T-helper 2 cell treated with Interferon-gamma antibody and Interleukin-4, amounts not matched to agents 5 μg/mL and 100 μg/mL, for 36 hours (primary cell): ENCODE results near the gene TBRG4.

Source experiments
- DNase-seq: peaks from one replicate; pipeline ENCODE4 v3.0.0; 2021; ENCODE audit warnings: low spot score
- H3K27ac Mint-ChIP-seq: one replicate; pipeline ENCODE4 v1.8.0; 2021; ENCODE audit warnings: mild to moderate bottlenecking, mixed read lengths
- H3K27me3 Mint-ChIP-seq: one replicate; pipeline ENCODE4 v1.8.0; 2021; ENCODE audit warnings: low read depth, mixed read lengths
- H3K36me3 Mint-ChIP-seq: one replicate; pipeline ENCODE4 v1.8.0; 2021; ENCODE audit warnings: low read depth, mixed read lengths
- H3K4me1 Mint-ChIP-seq: one replicate; pipeline ENCODE4 v1.8.0; 2021; ENCODE audit warnings: low read depth, mixed read lengths
- H3K4me3 Mint-ChIP-seq: one replicate; pipeline ENCODE4 v1.8.0; 2022; ENCODE audit warnings: mild to moderate bottlenecking, moderate library complexity, mixed read lengths
- H3K9me3 Mint-ChIP-seq: one replicate; pipeline ENCODE4 v1.8.0; 2021; ENCODE audit warnings: mixed read lengths

TBRG4 gene

GRCh38 chr7:45151131-45151684 is 39.7 kb upstream of the TBRG4 start:
- no peak for DNase-seq
- Mint-ChIP-seq H3K4me1 (no peaks in the 10 kb centered on the region), H3K9me3 (no peaks in the 10 kb centered on the region), H3K36me3 (no peaks in the 10 kb centered on the region), H3K27ac (no peak overlapping the region), H3K4me3 (no peak overlapping the region), H3K27me3 (peaks cover 15% of the 10 kb centered on the region)

- peaks cover 13% of the 10 kb centered on the region for H3K27me3 Mint-ChIP-seq
- no peaks in the 10 kb centered on the region for H3K36me3 Mint-ChIP-seq
- DNase-seq: no peak
- no peaks in the 10 kb centered on the region for H3K9me3 Mint-ChIP-seq
- H3K4me3 Mint-ChIP-seq: no peak overlapping the region
- H3K4me1 Mint-ChIP-seq: no peaks in the 10 kb centered on the region
- no peak overlapping the region for H3K27ac Mint-ChIP-seq
These were observed 38.7 kb upstream of the TBRG4 start for GRCh38 chr7:45150199-45150598.

DNA sequence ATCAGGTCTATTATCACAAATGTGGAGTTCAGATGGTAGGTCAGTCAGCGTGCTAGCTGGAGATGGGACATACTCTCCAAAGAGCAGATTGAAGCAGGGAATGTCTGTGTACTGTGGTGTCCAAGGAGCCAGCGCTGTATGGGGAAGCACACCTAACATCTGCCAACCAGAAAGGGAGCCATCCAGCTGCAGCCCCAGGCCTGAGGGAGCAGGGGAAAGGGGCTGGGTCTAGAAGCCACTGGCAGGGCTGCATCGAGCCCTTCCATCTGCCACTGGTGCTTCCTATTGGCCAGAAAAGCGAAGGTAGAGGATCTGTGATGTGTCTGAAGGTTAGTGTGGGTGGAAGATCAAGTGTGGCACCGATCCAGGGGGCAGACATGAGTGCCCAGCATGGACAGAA is 38.1 kb upstream of the TBRG4 start:
- Mint-ChIP-seq H3K27ac (no peak overlapping the region), H3K36me3 (no peaks in the 10 kb centered on the region), H3K4me3 (no peak overlapping the region), H3K27me3 (peaks cover 11% of the 10 kb centered on the region), H3K9me3 (no peaks in the 10 kb centered on the region), H3K4me1 (no peaks in the 10 kb centered on the region)
- DNase-seq: no peak

DNA sequence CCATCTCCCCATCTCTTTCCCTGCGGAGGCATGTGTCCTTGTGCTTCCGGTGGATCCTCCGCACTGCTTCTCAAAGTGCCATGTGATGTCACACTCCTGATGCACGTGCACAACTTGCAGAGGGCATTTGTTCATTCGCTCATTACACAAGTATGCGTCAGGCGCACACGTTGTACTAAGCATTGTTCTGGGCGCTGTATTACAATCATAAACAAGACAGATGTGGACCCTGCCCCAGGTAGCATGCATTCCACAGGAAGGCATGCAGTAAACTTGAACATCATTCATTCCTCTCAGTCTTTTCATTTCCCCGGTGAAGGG is 37.1 kb upstream of the TBRG4 start:
- Mint-ChIP-seq H3K9me3 (no peaks in the 10 kb centered on the region), H3K27me3 (peaks cover 20% of the 10 kb centered on the region), H3K4me1 (no peaks in the 10 kb centered on the region), H3K27ac (no peak overlapping the region), H3K36me3 (no peaks in the 10 kb centered on the region), H3K4me3 (no peak overlapping the region)
- no peak for DNase-seq

DNA sequence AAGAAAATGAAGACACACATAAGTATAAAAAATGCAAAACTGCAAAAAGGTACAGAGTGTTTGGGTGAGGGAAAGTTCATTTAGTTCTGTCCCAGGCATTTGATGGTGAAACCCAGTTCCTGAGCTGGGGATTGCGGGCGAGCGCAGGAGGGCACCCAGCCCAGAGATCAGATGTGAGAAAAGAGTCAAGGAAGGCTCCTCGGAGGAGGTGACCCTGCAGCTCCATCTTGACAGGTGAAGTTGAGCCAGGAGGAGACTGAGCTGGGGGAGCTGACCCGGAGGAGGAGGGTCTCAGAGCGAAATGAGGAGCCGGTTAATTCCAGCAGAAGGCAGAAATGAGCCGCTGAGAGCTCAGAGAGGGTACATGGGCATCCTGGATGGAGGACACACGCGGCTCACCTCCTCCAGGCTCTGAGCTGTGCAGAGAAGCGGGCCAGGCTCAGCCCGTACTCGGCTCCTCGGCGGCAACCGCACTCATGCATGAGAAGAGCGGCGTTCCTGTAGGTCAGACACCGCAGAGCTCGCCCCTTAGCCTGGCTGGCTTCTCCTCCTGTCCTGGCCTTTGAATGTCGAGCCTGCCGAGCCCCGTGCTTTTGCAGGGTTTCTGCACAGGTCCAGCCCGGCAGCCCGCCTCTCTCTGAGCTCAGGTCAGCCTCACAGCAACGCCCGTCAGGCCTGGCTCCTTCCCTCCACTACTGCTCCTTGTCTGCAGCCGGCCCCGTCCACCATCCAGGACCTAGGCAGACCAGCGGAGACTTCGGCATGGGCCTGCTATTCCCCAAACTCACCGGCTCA is 36.6 kb upstream of the TBRG4 start:
- no peak overlapping the region for H3K4me3 Mint-ChIP-seq
- H3K9me3 Mint-ChIP-seq: no peaks in the 10 kb centered on the region
- H3K36me3 Mint-ChIP-seq: no peaks in the 10 kb centered on the region
- H3K27ac Mint-ChIP-seq: no peak overlapping the region
- no peak for DNase-seq
- H3K4me1 Mint-ChIP-seq: no peaks in the 10 kb centered on the region
- H3K27me3 Mint-ChIP-seq: peaks cover 21% of the 10 kb centered on the region

DNA sequence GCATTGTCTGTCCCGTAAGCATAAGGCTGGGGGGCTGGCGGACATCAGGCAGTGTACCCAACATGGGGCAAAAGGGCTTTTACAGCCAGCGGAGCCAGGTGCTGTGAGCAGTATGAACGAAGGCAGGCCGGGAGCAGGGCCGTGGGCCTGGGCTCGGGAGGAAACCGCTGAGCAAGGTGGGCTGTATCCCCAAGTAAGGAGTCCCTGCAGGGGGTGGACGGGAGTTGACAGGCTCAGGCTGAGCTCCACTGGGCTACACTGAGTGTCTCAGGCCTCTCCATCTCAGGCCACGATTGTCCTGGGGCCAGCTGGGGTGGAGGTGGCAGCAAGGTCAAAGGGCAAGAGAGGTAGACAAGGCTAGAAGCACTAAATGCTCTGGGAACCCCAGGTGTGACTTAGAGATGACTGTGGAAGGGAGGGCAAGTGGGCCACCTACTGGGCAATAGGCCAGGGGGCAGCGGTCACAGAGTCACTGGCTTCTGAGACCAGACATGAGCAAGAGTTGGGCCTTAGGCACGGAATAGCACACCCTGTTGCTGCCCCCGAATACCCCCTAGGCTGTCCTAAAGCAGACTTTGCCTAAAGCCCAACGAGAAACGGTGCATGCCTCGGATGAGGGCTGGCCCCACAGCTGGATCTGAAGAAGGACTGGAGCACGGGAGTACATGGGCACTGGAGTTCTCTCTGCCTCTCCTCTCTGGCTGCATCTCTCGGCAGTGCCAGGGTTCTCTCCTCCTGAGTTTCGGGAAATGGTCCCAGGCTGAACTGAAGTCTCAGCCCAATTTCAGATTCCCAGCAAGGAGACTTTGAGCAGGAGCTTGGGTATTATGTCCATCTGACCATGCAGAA is 35.3 kb upstream of the TBRG4 start:
- Mint-ChIP-seq H3K9me3 (no peaks in the 10 kb centered on the region), H3K36me3 (no peaks in the 10 kb centered on the region), H3K27ac (no peak overlapping the region), H3K27me3 (peaks cover 20% of the 10 kb centered on the region), H3K4me3 (no peak overlapping the region), H3K4me1 (no peaks in the 10 kb centered on the region)
- DNase-seq: no peak

GRCh38 chr7:45145881-45146280 is 34.4 kb upstream of the TBRG4 start:
- H3K4me3 Mint-ChIP-seq: no peak overlapping the region
- DNase-seq: no peak
- no peaks in the 10 kb centered on the region for H3K4me1 Mint-ChIP-seq
- H3K27me3 Mint-ChIP-seq: peaks cover 20% of the 10 kb centered on the region
- H3K27ac Mint-ChIP-seq: no peak overlapping the region
- H3K36me3 Mint-ChIP-seq: no peaks in the 10 kb centered on the region
- H3K9me3 Mint-ChIP-seq: no peaks in the 10 kb centered on the region

DNA sequence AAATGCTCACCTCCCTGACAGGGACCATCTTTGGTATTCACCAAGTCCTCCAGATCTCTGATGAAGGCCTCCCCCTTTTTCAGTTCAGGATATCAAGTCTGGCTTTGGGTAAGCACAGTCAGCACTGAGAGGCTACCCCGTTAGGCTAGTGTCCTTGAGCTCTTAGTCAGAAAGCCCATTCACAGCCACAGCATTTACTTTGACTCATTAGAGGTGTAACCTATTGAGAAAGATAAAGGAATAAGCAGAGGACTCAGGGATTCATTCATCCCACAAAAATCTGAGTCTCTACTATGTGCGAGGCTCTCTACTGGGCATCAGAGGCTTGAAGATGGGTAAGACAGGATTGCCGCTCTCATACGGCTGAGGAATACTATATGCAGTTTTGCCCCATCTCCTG is 32.1 kb upstream of the TBRG4 start:
- Mint-ChIP-seq H3K4me1 (peaks cover 4% of the 10 kb centered on the region), H3K27ac (no peak overlapping the region), H3K9me3 (no peaks in the 10 kb centered on the region), H3K36me3 (no peaks in the 10 kb centered on the region), H3K4me3 (no peak overlapping the region), H3K27me3 (peaks cover 22% of the 10 kb centered on the region)
- DNase-seq: no peak

DNA sequence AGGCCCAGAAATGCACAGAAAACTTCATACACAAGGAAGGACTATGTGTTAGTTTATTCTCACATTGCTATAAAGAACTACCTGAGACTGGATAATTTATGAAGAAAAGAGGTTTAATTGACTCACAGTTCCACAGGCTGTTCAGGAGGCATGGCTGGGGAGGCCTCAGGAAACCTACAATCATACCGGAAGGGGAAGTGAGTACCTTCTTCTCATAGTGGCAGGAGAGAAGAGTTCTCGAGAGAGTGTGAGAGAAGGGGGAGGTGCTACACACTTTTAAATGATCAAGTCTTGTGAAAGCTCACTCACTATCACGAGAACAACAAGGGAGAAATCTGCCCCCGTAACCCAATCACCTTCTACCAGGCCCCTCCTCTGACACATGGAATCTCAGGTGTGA is 29.3 kb upstream of the TBRG4 start:
- DNase-seq: no peak
- H3K4me1 Mint-ChIP-seq: peaks cover 15% of the 10 kb centered on the region
- H3K36me3 Mint-ChIP-seq: no peaks in the 10 kb centered on the region
- no peaks in the 10 kb centered on the region for H3K9me3 Mint-ChIP-seq
- no peak overlapping the region for H3K27ac Mint-ChIP-seq
- peaks cover 19% of the 10 kb centered on the region for H3K27me3 Mint-ChIP-seq
- no peak overlapping the region for H3K4me3 Mint-ChIP-seq

- Mint-ChIP-seq H3K27me3 (peaks cover 11% of the 10 kb centered on the region), H3K4me3 (no peak overlapping the region), H3K9me3 (no peaks in the 10 kb centered on the region), H3K36me3 (no peaks in the 10 kb centered on the region), H3K4me1 (peaks cover 18% of the 10 kb centered on the region), H3K27ac (no peak overlapping the region)
- DNase-seq: no peak
These were observed 27.2 kb upstream of the TBRG4 start for GRCh38 chr7:45138433-45139267.

DNA sequence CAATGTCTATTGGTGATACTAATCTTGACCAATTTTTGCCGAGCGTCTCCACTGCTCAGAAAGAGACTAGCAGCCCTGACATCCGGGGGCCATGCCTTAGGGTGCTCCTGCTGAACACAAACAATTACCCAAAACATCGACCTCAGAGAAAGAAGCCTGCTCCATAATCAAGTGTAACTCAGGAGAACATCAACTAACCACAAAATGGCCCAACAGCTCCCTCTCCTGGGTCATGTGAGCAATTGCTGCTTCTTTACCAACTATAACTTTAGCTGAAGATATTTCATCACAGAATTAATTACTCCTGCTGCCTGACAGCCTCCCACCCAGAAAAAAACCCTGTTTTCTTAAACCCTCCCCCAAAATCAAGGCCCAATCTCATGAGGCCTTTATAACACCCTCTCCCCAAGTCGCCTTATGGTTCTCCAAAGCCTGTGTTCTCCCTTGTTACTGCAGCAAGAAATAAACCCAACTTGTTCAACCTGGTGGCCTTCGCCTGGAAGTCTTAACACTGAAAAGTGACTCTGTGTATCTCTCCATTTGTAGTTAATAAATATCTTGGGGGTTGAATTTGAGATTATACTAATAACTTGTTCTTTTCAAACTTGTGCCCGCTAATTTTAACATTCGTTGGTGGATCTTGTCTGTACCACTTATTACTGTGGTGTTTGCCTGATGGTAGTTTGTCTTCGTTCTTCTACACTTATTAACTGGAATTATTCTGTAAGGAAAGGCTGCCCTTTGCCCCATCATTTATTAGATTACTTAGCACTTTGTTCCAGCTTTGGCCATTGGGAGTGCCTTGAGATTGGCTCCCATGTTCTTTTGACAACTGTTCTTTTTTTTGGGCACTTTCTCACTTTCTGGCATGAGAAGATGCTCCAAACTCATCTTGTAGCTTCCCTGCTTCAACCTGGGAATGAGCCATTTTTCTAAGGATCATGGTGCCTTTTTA is 24.9 kb upstream of the TBRG4 start:
- no peaks in the 10 kb centered on the region for H3K9me3 Mint-ChIP-seq
- peaks cover 11% of the 10 kb centered on the region for H3K27me3 Mint-ChIP-seq
- no peak overlapping the region for H3K27ac Mint-ChIP-seq
- H3K4me1 Mint-ChIP-seq: peaks cover 18% of the 10 kb centered on the region
- H3K4me3 Mint-ChIP-seq: no peak overlapping the region
- H3K36me3 Mint-ChIP-seq: no peaks in the 10 kb centered on the region
- DNase-seq: peak; percentile 54

DNA sequence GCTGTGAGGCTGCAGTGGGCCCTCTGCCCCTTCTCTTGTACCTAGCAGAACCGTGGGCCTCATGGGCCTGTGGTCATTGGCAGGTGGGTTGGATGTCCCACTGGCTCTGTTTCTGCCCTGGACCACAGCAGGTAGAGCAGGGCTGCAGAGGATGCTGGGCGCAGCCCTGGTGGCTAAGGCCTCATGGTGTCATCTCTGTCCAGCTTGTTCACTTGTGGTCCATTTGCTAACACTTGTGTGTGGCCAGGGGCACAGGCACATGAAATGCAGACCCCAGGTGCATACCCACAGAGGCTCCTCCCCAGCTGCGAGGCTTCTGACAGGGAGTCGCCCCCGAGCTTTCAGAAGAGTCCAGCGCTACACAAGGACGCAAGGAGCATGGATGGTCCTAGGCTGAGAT is 22.4 kb upstream of the TBRG4 start:
- no peak for DNase-seq
- Mint-ChIP-seq H3K27me3 (peaks cover 6% of the 10 kb centered on the region), H3K27ac (no peak overlapping the region), H3K4me1 (peaks cover 14% of the 10 kb centered on the region), H3K4me3 (no peak overlapping the region), H3K36me3 (no peaks in the 10 kb centered on the region), H3K9me3 (no peaks in the 10 kb centered on the region)

GRCh38 chr7:45133352-45133751 is 21.9 kb upstream of the TBRG4 start:
- no peak overlapping the region for H3K27ac Mint-ChIP-seq
- H3K4me3 Mint-ChIP-seq: no peak overlapping the region
- no peaks in the 10 kb centered on the region for H3K36me3 Mint-ChIP-seq
- no peak for DNase-seq
- peaks cover 6% of the 10 kb centered on the region for H3K27me3 Mint-ChIP-seq
- H3K9me3 Mint-ChIP-seq: no peaks in the 10 kb centered on the region
- peaks cover 14% of the 10 kb centered on the region for H3K4me1 Mint-ChIP-seq
